ENCODE measurements around the gene RC3H1.
"Not testable (repeated sequence)": the region's sequence is repeated elsewhere in the genome, so short reads cannot be mapped to it uniquely, and the experiment has no call there.

The RC3H1 gene

GRCh38 chr1:173930541-173930940, 91.6 kb downstream of the RC3H1 start:
- DNase-seq = not testable (repeated sequence)

GRCh38 chr1:173925306-173926242, 96.6 kb downstream of the RC3H1 start:
- DNase-seq = no peak

- DNase-seq = no peak
Measured at GRCh38 chr1:173920861-173921260, 101.3 kb downstream of the RC3H1 start.

GRCh38 chr1:173917635-173918493, 104.3 kb downstream of the RC3H1 start:
- no peak for DNase-seq

DNA sequence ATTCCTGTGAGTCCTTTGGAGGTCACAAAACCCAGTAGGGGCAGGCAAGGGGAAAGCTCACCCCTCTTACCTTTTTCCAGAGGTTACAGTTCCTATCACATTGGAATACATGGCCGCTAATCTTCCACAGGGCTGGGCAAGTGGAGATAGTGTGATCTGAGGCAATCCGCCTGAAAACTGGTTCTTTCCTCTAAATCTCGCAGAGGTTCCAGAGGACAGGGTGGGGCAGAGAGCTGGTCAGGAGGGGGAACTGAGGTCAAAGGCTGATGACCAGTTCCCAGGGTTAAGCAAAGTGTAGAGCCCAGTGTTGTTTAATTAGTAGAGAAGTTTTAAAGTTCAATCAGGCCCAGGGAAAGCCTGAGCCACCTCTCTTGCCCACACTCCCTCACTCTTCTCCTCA, 105.0 kb downstream of the RC3H1 start, which contains the start of gene SERPINC1:
Gene SERPINC1 (minus strand): TSS at position 179 of the 400 bp plus-strand sequence. CDS start 68 bp downstream, at position 111.
- no peak for DNase-seq

- DNase-seq = no peak
Measured at GRCh38 chr1:173916667-173917066, 105.5 kb downstream of the RC3H1 start.

- DNase-seq = no peak
Measured at GRCh38 chr1:173915596-173915995, 106.6 kb downstream of the RC3H1 start.

GRCh38 chr1:173914366-173914871, 107.7 kb downstream of the RC3H1 start:
- DNase-seq = peak; percentile 24 to 48

- DNase-seq = no peak
Measured at GRCh38 chr1:173913111-173913510, 109.0 kb downstream of the RC3H1 start.

DNA sequence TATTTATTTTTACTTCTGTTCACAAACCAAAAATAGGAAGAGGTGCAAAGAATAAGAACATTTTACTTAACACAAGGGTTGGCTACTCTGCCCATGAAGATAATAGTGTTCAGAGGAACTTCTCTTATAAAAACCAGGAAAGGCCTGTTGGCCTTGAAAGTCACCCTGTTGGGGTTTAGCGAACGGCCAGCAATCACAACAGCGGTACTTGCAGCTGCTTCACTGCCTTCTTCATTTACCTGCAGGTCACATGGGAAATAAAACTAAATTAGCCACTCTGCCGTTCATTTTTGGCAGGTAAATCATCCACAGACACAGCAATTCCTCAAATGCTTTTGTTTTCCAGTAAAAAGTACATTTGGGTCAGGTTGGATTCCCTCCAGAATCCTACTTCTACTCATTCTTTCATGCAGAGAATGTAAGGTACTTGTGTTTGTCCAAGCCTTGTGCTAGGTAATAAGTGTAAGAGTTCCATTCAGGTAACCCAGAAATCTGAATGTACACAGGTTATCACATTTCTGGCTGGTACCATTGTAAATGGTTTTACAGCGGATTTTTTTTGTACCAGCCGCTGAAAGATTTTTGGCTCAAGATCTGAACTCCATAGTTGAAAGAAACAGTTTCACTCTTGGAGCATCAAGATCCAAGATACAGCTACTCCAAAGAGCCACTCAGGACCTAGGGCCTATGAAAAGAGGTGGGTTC, 118.2 kb downstream of the RC3H1 start:
- DNase-seq = no peak

GRCh38 chr1:173900992-173901391, 121.2 kb downstream of the RC3H1 start:
- no peak for DNase-seq

GRCh38 chr1:173900427-173900826, 121.7 kb downstream of the RC3H1 start:
- DNase-seq = no peak

DNA sequence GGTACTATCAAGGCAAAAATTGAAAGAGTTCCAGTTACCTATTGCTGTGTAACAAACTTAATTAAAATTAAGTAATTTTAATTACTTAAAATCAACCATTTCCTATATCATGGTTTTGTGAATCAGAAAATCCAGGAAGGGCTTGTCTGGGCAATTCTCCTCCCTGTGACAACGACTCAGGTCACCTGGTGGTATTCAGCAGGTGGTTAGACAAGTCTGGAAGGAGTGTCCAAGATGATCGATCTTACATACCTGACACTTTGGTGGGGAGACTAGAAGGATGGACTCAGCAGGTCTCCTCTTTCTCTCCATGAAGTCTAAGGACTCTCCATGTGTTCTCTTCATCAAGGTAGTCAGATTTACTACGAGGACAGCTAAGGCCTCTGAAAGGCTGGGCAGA, 128.0 kb downstream of the RC3H1 start:
- DNase-seq = no peak

DNA sequence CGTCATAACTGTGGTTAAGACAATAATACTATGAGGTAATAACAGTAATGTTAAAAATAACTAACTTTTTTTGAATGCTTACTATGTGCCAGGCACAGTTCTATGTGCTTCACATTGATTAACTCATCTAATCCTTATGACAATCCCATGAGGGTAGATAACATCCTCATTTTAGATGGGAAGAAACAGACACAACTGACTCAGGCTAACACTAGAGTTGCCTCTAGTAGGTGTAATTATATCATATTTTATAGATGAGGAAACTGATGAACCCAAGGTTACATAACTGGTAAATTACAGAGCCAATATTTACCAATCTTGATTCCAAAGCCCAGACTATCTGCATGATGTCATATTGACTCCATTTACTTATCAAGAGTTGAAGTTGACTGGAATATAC, 128.5 kb downstream of the RC3H1 start:
- DNase-seq = no peak

DNA sequence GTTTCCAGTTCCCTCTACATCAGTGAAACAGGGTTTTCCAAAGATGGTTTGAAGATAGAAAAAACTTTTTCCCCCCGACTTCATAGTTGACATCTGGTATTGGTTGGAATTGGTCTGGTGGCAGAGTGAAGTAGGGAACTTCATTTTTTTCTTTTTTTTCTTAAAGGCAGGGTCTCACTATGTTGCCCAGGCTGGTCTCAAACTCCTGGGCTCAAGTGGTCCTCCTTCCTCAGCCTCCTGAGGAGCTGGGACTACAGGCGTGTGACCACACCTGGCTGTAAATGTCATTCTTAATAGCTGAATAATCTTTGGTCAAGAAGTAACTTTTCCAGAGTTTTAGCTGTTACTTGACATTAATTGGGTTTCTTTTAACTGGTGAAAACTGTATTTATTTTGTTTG, 132.3 kb downstream of the RC3H1 start:
- no peak for DNase-seq

- no peak for DNase-seq
Measured at GRCh38 chr1:173888749-173889148, 133.4 kb downstream of the RC3H1 start.

DNA sequence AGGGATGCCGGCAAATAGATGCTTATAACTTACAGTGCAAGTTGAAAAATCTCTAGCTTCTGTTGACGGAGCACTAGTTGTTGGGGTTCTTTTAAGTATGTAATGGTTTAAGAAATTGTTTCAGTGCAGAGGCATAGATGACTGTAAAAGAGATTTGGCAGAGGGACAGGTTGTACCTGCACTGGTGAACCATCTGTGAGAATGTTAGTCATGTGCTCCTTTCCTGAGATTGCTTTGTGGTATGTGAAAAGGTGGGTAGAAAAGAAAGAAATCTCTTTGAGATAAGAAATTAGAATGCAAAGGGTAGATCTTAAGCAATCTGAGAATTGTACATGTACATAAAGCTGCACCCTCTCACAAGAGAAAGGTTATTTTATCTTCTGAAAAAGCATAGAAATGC, 134.5 kb downstream of the RC3H1 start:
- DNase-seq = no peak

GRCh38 chr1:173886746-173887611, 135.2 kb downstream of the RC3H1 start:
- DNase-seq = no peak

GRCh38 chr1:173884701-173885100, 137.5 kb downstream of the RC3H1 start:
- DNase-seq = no peak

Measured in stimulated activated CD4-positive, alpha-beta T cell treated with anti-CD3 and anti-CD28 coated beads, Interleukin-2, amount 100 ng/mL, for 24 hours (primary cell).